NCI-H526 (cell line): Measurements from ENCODE around the gene SELENOM.
"Not testable (repeated sequence)": the region's sequence is repeated elsewhere in the genome, so short reads cannot be mapped to it uniquely, and the experiment has no call there.

Experiments
- DNase-seq, 2 experiments: peaks; one replicate each; lab custom pipeline; 2025; lab: John Stamatoyannopoulos, UW

The SELENOM gene

GRCh38 chr22:31105282-31105929 lies 2.0 kb downstream of the SELENOM start:
- no peak for DNase-seq

DNA sequence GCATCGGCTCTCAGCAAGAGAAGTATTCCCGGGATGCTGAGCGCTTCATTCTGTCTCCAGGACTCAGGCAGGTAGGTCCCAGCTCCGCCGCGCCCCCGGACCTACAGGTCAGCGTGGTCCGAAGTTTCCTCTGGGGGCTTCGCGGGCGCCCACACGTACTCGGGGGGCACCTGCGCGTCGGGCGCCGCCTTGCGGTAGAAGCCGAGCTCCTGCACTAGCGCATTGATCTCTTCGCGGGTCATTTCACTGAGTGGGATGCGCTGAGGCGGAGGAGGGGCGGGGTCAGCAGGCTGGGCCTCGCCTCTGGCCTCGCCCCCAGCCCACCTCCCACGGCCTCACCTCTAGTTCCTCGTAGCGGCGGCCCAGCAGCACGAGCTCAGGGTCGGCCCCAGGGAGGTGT lies 2.5 kb downstream of the SELENOM start:
- no peak for DNase-seq

DNA sequence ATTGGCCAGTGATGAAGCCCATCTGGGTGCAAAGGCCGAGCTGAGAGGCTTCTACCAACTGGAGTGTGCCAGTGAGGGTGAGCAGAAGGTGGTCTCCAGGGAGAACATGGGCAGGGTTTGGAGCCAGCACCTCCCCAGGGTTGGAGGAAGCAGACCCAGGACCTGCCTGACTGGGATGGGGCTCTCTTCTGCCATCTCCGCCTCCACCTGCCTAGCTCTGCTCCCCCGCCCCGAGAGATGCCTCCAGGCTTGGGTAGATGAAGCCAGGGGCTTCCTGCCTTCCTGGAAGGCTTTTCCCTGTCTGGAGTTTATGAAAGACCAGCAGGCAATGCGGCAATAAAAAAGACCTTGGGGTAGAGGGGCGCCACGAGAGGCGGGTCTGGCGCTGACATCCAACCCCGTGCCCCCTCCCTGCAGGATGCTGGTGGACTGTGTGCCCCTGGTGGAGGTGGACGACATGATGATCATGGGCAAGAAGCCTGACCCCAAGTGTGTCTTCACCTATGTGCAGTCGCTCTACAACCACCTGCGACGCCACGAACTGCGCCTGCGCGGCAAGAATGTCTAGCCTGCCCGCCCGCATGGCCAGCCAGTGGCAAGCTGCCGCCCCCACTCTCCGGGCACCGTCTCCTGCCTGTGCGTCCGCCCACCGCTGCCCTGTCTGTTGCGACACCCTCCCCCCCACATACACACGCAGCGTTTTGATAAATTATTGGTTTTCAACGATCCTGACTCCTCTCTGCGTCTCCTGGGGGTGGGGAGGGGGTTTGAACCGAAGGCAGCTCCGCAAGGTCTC lies 3.3 kb downstream of the SELENOM start:
- no peak for DNase-seq

GRCh38 chr22:31103111-31103510 lies 4.3 kb downstream of the SELENOM start:
- no peak for DNase-seq

GRCh38 chr22:31102441-31103081 lies 4.8 kb downstream of the SELENOM start:
- DNase-seq = no peak

GRCh38 chr22:31100762-31101525 lies 6.4 kb downstream of the SELENOM start:
- DNase-seq = no peak

DNA sequence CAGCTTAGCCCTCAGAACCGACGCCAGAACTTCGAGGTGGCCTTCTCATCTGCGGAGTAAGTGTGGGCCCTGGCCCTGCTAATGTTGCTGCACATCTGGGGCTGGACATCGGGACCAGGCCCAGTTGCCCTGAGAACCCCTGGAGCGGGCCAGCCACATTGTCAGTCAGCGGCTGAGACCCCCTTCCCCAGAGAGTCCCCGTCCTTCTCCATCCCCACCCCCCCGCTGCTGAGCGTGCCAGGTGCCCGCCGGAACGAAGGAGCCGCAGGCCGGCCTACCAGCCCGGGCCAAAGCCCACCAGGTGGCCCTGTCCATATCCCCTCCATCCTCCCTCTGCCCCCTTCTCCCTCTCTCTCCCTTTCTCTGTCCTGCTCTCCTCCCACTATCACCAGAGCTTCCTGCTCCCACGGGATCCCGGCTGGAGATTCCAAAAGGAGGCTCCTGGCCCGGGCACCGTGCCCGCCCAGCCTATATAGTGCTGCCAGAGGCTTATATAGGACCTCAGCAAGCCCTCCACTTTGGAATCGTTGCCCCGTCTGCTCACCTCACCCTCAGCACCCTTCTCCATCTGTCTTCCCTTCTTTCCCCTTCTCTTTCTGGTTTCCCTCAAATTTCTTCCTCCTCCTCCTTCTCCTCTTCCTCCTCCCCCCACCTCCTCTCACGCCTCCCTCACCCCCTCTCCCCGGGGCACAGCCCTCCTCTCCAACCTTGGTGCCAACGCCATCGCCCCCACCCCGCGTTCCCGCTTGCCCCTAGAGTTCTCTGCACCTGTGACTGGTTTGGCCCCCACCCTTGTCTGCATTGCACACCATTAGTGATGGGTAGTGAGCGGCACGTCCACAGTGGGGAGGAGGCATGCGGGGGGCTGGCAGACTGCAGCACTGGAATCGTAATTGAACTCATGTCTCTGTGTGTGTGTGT lies 7.3 kb downstream of the SELENOM start:
- no peak for DNase-seq

GRCh38 chr22:31099386-31099785 lies 8.0 kb downstream of the SELENOM start:
- DNase-seq = no peak

DNA sequence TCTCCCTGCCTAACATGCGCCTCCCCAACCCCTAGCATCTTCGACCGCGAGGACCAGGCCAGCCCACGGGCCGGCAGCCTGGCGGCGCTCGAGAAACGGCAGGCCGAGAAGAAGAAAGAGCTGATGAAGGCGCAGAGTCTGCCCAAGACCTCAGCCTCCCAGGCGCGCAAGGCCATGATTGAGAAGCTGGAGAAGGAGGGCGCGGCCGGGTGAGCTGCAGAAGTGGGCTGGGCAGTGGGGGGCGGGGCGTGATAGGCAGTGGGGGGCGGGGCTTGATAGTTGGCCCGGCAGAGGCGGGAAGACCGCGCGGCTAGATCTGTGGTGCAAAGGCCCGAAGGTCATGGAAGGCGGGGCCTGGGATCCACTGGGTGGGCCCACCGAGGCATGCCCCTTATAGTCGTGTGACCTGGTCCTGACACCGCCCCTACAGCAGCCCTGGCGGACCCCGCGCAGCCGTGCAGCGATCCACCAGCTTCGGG lies 8.7 kb downstream of the SELENOM start:
- no peak for DNase-seq

- DNase-seq = no peak
Observed at GRCh38 chr22:31097941-31098631, 9.3 kb downstream of the SELENOM start.

DNA sequence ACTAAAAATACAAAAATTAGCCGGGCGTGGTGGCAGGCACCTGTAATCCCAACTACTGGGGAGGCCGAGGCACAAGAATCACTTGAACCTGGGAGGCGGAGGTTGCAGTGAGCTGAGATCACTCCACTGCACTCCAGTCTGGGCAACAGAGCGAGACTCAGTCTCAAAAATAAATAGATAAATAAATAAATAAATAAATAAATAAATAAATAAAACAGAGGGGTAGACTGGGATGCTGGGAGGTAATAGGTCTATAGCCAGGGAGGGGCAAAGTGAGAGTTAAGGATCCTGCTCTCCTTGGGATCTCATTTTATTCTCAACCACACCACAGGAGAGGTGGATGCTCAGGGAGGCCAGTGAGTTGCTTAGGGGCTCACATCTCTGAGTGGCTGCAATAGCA lies 9.8 kb downstream of the SELENOM start:
- DNase-seq = not testable (repeated sequence)

DNA sequence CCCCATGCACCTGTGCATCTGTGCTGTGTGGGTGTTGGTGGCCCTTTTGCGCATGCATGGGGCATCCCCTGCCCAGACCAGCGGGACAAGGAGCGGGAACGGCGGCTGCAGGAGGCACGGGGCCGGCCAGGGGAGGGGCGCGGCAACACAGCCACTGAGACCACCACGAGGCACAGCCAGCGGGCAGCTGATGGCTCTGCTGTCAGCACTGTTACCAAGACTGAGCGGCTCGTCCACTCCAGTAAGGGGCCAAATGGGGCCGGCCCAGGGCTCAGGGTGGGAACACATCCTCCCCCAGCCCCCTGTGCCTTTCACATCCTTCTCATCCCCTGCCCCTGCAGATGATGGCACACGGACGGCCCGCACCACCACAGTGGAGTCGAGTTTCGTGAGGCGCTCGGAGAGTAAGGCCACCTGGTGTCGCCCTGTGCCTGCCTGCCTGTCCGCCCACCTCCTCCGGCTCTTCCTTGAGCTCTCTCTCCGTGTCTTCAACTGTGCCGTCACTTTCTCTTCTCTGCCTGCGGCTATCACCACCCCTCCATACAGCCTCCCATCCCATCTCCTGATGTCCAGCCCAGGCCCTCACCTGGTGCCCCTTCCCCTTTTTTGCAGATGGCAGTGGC lies 10.6 kb downstream of the SELENOM start:
- no peak for DNase-seq

DNA sequence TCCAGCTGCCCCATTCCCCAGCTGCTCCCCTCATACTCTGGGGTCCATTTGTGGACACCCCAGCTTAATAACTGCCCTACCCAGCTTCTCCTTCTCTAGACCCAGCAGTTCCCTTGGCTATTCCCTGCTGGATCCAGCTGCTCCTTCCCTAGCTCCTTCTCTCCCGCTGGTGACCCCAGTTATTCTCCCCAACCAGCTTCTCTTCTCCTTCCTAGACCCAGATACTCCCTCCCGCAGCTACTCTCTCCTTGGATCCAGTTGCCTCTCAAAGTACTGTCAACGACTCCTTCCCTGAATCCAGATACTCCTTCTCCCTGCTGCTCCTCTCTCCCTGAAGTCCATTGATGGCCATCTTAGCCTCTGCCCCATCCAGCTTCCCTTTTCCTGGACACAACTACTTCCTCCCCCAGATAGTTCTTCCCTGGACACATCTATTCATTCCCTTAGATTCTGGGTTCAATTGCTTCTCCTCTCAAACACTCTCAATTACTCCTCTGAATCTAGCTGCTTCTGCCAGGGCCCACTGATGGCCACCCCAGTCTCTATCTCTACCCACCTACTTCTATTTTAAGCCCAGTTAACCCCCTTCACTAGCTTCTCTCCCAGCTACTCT lies 11.6 kb downstream of the SELENOM start:
- no peak for DNase-seq

GRCh38 chr22:31094741-31095140 lies 12.6 kb downstream of the SELENOM start:
- no peak for DNase-seq

- DNase-seq = no peak
Observed at GRCh38 chr22:31094021-31094551, 13.3 kb downstream of the SELENOM start.

DNA sequence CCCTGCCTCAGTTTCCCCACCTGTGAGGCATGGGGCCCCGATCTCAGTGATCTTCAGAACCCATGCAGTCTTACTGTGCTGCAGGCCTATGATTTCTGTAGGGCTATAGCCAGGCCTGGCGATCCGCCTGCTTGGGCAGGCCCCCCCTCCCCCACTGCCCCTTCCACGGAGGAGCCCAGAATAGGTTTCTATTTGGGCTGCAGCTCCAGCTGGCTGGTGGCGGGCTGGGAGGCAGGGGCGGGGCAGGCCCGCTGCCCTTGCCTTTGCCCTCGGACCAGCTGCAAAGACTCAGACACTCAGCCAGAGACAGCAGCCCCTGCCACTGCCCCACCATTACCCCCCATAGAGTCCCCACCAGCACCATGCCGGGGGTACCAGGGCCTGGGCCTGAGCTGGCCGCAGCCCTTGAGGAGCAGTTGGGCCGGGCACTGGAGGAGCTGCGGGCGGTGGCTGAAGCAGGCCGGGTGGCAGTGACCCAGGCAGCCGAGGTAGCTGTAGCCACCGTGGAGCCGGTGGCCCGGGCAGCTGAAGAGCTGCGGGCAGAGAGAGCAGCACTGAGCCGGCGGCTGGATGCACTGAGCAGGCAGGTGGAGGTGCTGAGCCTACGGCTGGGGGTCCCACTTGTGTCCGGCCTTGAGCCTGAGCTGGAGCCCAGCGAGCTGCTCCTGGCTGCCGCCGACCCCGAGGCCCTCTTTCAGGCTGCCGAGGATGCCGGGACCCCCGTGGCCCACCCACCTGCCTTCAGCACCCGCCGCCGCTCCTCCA lies 14.1 kb downstream of the SELENOM start:
- no peak for DNase-seq

DNA sequence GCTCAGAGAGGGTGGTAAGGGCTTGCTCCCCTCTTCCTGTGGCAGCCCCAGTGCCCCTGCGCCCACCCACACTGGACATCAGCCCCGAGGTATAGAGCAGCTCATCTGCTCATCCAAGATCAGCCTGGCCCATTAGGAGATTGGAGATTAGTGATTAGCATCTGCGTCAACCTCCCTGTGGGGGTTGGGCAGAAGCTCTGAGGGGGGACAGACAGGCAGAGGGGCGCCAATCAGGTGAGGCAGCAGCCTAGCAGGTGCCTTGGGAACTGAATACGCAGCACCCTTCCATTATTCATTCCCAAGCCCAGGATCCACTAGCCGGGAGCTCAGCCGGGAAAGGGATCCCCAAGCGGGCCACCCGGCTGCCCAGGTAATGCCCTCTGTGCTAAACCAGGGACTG lies 15.2 kb downstream of the SELENOM start:
- DNase-seq = no peak

- no peak for DNase-seq
Observed at GRCh38 chr22:31091106-31091975, 16.0 kb downstream of the SELENOM start.
